Measurements from ENCODE around the gene MYO16.

The MYO16 gene

DNA sequence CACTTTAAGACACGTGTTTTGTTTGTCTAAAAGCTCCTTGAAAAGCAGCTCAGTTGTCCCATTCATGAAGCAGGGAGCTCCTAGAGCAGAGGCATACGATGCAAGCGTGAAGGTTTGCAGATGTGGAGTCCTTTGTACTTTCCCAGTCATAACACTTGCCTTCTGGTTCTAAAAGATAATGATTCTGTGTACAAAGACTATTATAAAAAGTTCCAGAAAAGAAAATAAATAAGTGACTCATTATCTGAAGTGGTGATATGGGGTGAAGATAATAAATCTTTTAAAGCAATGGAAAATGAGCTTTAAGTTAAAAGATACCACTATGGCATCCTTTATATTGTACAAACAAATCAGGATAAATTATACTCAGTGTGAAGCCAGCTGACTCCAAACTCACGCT lies 569.9 kb downstream of the MYO16 start:
- TF ChIP-seq SPI1 (IDR thresholded peaks at IDR 0.05; ENCODE audit: low read depth, low read length): no peak
- TF ChIP-seq POU2F2 (IDR thresholded peaks at IDR 0.05; ENCODE audit: low read depth, low read length): no peak
- no peak for TF ChIP-seq TAF1 (IDR thresholded peaks at IDR 0.05; ENCODE audit: low read depth, low read length)
- TF ChIP-seq POLR2AphosphoS5 (IDR thresholded peaks at IDR 0.05; ENCODE audit: low read depth, low read length): no peak
- no peak for TF ChIP-seq POLR2A (IDR thresholded peaks at IDR 0.05; ENCODE audit: low read depth, low read length)
- DNase-seq (ENCODE audit: insufficient read length, low spot score) (no peak), FAIRE-seq (no peak)

DNA sequence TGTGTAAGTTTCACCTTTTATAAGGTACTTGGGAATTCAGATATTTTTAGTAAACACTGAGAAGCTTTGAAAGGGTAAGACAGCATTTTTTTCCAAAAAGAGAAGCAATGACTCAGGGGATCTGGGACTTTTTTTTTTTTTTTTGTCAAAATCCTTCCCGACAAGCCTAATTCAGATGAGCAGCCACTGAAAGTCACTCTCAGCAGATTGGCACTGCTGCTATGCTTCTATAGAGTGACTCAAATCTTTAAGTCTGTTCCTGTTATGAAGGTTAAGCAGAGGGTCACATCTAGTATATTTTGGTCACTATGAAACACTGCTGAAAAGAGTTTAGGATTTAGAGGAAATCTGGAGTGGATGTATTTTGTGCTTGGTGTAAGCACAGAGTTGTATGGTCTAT lies 571.1 kb downstream of the MYO16 start:
- TF ChIP-seq POLR2A (IDR thresholded peaks at IDR 0.05; ENCODE audit: low read depth, low read length) (no peak), PAX5 (IDR thresholded peaks at IDR 0.05; ENCODE audit: insufficient read depth, low read length, severe bottlenecking) (no peak), SPI1 (IDR thresholded peaks at IDR 0.05; ENCODE audit: low read depth, low read length) (no peak), POLR2AphosphoS5 (IDR thresholded peaks at IDR 0.05; ENCODE audit: low read depth, low read length) (no peak), POU2F2 (IDR thresholded peaks at IDR 0.05; ENCODE audit: low read depth, low read length) (no peak), TAF1 (IDR thresholded peaks at IDR 0.05; ENCODE audit: low read depth, low read length) (no peak)
- no peak for FAIRE-seq
- no peak for DNase-seq (ENCODE audit: insufficient read length, low spot score)

DNA sequence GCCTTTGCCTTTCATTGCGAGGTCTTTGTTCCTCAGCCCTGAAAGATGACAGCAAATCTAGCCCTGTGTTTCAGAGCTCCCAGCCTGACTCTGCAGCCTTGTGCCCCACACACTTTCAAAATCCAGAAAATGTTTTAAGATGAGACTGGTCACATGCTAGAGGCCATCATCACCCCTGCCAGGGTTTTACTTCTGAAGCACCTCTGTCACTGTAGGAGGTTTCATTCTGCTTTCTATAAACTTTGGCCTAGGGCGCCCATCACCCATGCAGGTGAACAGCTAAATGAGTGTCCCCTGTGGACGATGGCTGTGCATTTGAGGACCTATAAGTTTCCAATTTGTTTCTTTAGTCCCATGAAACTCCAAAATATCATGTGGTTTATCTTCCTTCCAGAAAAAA lies 574.2 kb downstream of the MYO16 start:
- FAIRE-seq: no peak
- DNase-seq (ENCODE audit: insufficient read length, low spot score): no peak
- no peak for TF ChIP-seq TAF1 (IDR thresholded peaks at IDR 0.05; ENCODE audit: low read depth, low read length)
- TF ChIP-seq PAX5 (IDR thresholded peaks at IDR 0.05; ENCODE audit: insufficient read depth, low read length, severe bottlenecking): no peak

DNA sequence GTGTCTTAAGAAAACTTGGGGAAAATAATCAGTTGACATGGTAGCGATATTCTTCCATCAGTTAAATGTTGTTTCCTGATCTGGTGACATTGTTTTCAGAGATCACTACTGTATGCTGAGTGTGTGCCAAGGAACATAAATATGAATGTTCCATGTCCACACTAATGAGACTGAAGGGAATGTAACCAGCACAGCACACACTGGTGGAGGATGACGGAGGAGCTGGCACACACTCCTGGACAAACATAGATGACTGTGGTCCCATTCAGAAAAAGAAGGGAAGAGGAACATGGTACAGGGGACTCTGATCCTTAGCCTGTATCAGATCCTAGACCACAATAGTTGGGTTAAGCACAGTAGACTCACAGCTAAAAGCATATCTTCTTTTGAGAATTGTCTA lies 574.8 kb downstream of the MYO16 start:
- DNase-seq (ENCODE audit: insufficient read length, low spot score) (no peak), FAIRE-seq (no peak)
- TF ChIP-seq SPI1 (IDR thresholded peaks at IDR 0.05; ENCODE audit: low read depth, low read length) (no peak), TAF1 (IDR thresholded peaks at IDR 0.05; ENCODE audit: low read depth, low read length) (no peak), POU2F2 (IDR thresholded peaks at IDR 0.05; ENCODE audit: low read depth, low read length) (no peak), POLR2A (IDR thresholded peaks at IDR 0.05; ENCODE audit: low read depth, low read length) (no peak), POLR2AphosphoS5 (IDR thresholded peaks at IDR 0.05; ENCODE audit: low read depth, low read length) (no peak), PAX5 (IDR thresholded peaks at IDR 0.05; ENCODE audit: insufficient read depth, low read length, severe bottlenecking) (no peak)

DNA sequence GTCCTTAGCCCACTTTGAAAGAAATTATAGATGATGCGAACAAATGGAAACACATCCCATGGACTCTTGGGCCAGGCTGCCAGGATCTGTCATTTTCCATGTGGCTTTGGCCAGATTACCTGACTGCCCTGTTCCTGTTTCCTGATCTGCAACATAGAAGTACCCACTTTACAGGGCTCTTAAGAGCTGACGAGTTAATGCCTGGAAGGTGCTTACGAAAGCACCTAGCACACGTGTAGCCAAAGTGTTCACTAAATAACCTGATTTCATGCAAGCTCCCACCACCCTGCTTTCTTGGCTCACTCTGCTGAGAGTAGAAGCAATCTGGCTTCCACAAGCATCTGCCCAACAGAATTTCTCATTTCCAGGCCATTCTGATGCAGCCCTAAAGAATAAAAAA lies 575.2 kb downstream of the MYO16 start:
- TF ChIP-seq POU2F2 (IDR thresholded peaks at IDR 0.05; ENCODE audit: low read depth, low read length) (no peak), SPI1 (IDR thresholded peaks at IDR 0.05; ENCODE audit: low read depth, low read length) (no peak), TAF1 (IDR thresholded peaks at IDR 0.05; ENCODE audit: low read depth, low read length) (no peak), POLR2AphosphoS5 (IDR thresholded peaks at IDR 0.05; ENCODE audit: low read depth, low read length) (no peak), POLR2A (IDR thresholded peaks at IDR 0.05; ENCODE audit: low read depth, low read length) (no peak), PAX5 (IDR thresholded peaks at IDR 0.05; ENCODE audit: insufficient read depth, low read length, severe bottlenecking) (no peak)
- FAIRE-seq (no peak), DNase-seq (ENCODE audit: insufficient read length, low spot score) (no peak)

DNA sequence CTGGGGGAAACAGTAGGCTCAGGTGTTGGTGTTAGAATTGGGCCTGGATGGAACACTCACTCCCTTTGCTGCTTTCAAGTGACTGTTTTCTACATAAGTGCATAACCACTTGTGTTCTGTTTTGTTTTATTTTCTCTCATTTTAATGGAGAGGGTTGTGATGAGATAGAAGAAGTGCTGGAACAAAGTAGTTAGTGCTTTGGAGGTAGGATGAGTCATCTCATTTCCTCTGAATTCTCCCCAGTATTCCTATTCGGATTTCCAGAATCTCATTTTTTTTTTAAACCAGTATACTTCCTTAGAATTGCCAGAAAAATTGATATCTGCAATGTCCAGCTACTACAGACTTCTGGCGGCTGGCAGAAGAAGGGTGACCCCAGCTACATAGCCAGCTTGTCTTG lies 575.9 kb downstream of the MYO16 start:
- no peak for TF ChIP-seq POLR2A (IDR thresholded peaks at IDR 0.05; ENCODE audit: low read depth, low read length)
- TF ChIP-seq SPI1 (IDR thresholded peaks at IDR 0.05; ENCODE audit: low read depth, low read length): no peak
- no peak for TF ChIP-seq POLR2AphosphoS5 (IDR thresholded peaks at IDR 0.05; ENCODE audit: low read depth, low read length)
- no peak for TF ChIP-seq PAX5 (IDR thresholded peaks at IDR 0.05; ENCODE audit: insufficient read depth, low read length, severe bottlenecking)
- TF ChIP-seq TAF1 (IDR thresholded peaks at IDR 0.05; ENCODE audit: low read depth, low read length): no peak
- no peak for TF ChIP-seq POU2F2 (IDR thresholded peaks at IDR 0.05; ENCODE audit: low read depth, low read length)
- DNase-seq (ENCODE audit: insufficient read length, low spot score) (no peak), FAIRE-seq (no peak)

DNA sequence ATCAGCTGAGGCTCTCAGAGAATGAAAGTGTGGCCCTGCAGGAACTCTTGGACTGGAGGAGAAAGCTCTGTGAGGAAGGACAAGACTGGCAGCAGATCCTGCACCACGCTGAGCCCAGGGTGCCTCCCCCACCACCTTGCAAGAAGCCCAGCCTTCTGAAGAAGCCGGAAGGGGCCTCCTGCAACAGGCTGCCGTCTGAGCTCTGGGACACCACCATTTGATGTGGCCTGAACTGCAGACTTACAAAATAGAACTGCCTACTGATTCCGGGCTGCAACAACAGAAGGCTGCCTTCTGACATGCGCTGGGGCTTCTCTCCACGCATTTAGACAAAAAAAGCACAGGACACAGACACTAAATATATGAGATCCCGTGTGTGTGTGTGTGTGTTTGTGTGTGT lies 577.2 kb downstream of the MYO16 start:
- no peak for DNase-seq (ENCODE audit: insufficient read length, low spot score)
- no peak for FAIRE-seq
- TF ChIP-seq SPI1 (IDR thresholded peaks at IDR 0.05; ENCODE audit: low read depth, low read length): no peak
- TF ChIP-seq POLR2A (IDR thresholded peaks at IDR 0.05; ENCODE audit: low read depth, low read length): no peak
- no peak for TF ChIP-seq TAF1 (IDR thresholded peaks at IDR 0.05; ENCODE audit: low read depth, low read length)
- TF ChIP-seq POLR2AphosphoS5 (IDR thresholded peaks at IDR 0.05; ENCODE audit: low read depth, low read length): no peak
- no peak for TF ChIP-seq PAX5 (IDR thresholded peaks at IDR 0.05; ENCODE audit: insufficient read depth, low read length, severe bottlenecking)
- TF ChIP-seq POU2F2 (IDR thresholded peaks at IDR 0.05; ENCODE audit: low read depth, low read length): no peak

DNA sequence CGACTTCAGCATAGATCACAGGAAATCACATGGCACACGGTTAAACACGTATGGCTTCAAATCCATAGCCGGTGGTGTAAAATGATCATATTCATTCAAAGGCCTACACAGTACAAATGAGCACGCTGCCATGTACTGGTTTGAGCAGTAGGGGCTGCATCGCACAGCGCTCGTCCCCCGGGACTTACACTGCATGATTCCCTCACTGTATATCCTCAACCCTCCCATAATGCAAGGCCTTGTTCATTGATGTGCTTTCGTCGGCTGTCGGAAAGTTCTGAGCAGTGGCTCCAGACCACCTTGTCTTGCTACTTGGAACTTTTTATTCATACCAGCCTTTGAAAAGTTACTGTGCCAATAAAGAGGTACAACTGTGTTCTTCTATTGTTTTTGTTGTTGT lies 578.2 kb downstream of the MYO16 start:
- no peak for FAIRE-seq
- no peak for TF ChIP-seq TAF1 (IDR thresholded peaks at IDR 0.05; ENCODE audit: low read depth, low read length)
- TF ChIP-seq SPI1 (IDR thresholded peaks at IDR 0.05; ENCODE audit: low read depth, low read length): no peak
- no peak for TF ChIP-seq POLR2AphosphoS5 (IDR thresholded peaks at IDR 0.05; ENCODE audit: low read depth, low read length)
- TF ChIP-seq PAX5 (IDR thresholded peaks at IDR 0.05; ENCODE audit: insufficient read depth, low read length, severe bottlenecking): no peak
- TF ChIP-seq POU2F2 (IDR thresholded peaks at IDR 0.05; ENCODE audit: low read depth, low read length): no peak
- no peak for TF ChIP-seq POLR2A (IDR thresholded peaks at IDR 0.05; ENCODE audit: low read depth, low read length)
- no peak for DNase-seq (ENCODE audit: insufficient read length, low spot score)

DNA sequence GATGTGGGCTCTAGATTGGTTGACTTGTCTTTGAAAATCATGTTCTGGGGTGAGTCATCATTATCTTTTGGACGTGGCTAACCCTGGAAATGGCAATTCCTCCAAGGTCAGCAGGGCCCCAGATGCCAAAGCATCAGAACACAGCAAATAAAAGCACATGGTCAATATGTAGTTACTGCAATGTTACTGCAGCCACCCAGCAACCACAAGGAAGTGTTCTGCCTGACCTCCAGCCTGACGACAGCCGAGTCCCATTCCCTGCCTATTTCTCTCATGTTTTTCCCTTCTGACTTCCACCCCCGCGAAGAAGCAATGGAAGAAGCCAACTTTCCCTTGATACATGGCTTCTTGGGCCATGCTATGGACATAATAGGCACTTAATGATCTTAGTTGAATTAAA lies 579.1 kb downstream of the MYO16 start:
- DNase-seq (ENCODE audit: insufficient read length, low spot score) (no peak), FAIRE-seq (no peak)
- TF ChIP-seq TAF1 (IDR thresholded peaks at IDR 0.05; ENCODE audit: low read depth, low read length) (no peak), POLR2A (IDR thresholded peaks at IDR 0.05; ENCODE audit: low read depth, low read length) (no peak), POU2F2 (IDR thresholded peaks at IDR 0.05; ENCODE audit: low read depth, low read length) (no peak), PAX5 (IDR thresholded peaks at IDR 0.05; ENCODE audit: insufficient read depth, low read length, severe bottlenecking) (no peak), POLR2AphosphoS5 (IDR thresholded peaks at IDR 0.05; ENCODE audit: low read depth, low read length) (no peak), SPI1 (IDR thresholded peaks at IDR 0.05; ENCODE audit: low read depth, low read length) (no peak)

DNA sequence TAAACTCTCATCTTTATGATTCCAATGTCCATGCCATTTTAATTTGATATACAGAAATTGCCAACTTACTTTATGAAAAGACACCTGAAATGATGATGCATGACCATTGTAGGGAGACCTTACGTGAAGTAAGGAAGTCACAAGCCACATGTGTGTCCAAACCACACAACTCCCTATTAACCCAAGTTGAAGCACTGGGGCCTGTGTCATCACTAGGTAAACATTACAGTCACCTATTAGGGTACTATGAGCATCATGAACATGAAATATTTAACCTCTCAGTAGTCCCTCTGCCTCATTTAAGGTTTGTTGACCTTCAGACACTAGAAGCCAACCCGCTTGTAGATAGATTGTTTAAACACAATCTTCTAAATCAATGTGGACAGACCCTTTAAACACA lies 580.1 kb downstream of the MYO16 start:
- no peak for FAIRE-seq
- no peak for DNase-seq (ENCODE audit: insufficient read length, low spot score)
- TF ChIP-seq POLR2A (IDR thresholded peaks at IDR 0.05; ENCODE audit: low read depth, low read length) (no peak), POLR2AphosphoS5 (IDR thresholded peaks at IDR 0.05; ENCODE audit: low read depth, low read length) (no peak), POU2F2 (IDR thresholded peaks at IDR 0.05; ENCODE audit: low read depth, low read length) (no peak), TAF1 (IDR thresholded peaks at IDR 0.05; ENCODE audit: low read depth, low read length) (no peak), PAX5 (IDR thresholded peaks at IDR 0.05; ENCODE audit: insufficient read depth, low read length, severe bottlenecking) (no peak), SPI1 (IDR thresholded peaks at IDR 0.05; ENCODE audit: low read depth, low read length) (no peak)

All from GM12891 (cell line).